Measurements from ENCODE around the gene WIPF2.
"Not testable (repeated sequence)": the region's sequence is repeated elsewhere in the genome, so short reads cannot be mapped to it uniquely, and the experiment has no call there.

Gene WIPF2

DNA sequence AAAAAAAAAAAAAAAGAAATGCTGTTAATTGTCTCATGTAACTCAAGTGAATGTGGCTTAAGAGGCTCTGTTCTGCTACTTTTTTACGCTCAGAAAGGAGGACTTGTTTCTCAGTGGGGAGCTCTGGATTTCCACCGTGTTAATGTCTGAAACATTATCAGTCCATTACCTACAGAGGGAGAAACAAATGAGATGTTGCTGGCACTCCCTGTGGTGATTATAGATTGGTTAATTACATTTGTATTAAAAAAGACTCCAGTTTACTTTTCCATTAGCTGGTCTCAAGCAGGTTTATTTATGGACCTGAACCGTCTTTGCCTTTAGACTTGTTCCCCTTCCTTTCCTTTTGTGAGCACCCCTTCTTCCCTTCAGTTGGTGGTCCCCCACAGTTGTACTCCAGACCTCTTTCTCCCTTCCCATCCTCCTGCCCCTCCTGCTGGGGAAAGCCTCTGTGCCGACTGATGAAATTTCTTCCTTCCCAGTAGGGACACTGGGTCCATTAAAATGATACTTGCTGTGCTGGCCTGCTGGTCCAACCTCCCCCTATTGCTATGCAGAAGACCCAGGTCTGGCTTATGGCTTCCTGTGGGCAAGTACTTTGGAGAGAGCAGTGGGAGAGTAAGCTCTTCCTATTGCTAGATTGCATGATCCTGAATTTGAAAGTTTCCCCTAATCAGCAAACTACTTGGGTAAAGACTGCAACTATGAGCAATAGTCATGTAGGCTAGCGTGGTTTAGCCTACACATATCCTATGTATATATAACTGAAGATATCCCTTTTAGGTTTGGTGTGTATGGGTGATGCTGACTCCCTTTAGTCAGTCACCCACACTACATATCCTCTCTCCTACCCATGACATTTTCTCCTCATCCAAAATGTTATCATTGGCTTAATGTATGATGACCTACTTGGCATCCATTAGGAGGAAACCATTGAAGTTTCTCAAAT lies 76.7 kb downstream of the WIPF2 start:
- no peak for DNase-seq (ENCODE audit: low spot score)

DNA sequence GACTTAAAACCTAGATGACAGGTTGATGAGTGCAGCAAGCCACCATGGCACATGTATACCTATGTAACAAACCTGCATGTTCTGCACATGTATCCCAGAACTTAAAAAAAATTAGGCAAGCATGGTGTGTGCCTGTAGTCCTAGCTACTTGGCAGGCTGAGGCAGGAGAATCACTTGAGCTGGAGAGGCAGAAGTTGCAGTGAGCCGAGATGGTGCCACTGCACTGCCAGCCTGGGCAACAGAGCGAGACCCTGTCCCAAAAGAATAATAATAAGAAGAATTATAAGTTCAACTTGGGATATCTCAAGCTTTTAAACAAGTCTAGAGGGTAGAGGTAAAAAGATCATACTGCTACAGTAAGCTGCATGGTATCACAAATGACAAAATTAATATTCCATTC lies 78.4 kb downstream of the WIPF2 start:
- DNase-seq (ENCODE audit: low spot score): no peak

DNA sequence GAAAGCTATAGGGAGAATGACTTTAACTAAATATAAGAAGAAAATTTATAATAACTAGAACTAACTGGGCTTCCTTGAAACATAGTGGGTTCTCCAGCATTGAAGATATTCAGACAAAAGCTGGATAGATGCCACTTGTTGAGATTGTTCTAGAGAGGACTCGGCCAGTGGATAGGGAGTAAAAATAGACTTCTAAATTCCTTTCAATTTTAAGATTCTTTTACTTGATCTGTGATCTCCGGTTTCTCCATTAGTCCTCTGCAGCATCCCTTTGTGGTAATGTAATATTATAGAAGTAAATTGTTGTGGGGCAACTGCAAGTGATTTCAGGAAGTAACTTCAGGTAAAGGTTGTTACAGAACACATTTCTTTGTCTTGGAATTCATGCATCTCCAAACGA lies 79.6 kb downstream of the WIPF2 start:
- DNase-seq (ENCODE audit: low spot score): no peak

DNA sequence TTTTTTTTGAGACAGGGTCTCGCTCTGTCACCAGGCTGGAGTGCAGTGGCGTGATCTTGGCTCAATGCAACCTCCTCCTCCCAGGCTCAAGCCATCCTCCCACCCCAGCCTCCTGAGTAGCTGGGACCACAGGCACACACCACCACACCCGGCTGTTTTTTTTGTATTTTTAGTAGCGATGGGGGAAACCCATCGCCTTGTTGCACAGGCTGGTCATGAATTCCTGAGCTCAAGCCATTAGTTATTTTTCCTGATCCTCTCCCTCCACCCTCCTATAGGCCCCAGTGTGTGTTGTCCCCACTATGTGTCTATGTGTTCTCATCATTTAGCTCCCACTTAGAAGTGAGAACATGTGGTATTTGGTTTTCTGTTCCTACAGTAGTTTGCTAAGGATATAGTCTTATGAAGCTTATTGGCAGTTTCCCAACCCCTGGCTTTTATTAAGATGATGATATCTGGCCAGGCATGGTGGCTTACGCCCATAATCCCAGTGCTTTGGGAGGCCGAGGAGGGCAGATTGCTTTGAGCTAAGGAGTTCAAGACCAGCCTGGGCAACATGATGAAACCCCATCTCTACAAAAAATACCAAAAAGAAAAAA lies 80.2 kb downstream of the WIPF2 start:
- not testable (repeated sequence) for DNase-seq (ENCODE audit: low spot score)

DNA sequence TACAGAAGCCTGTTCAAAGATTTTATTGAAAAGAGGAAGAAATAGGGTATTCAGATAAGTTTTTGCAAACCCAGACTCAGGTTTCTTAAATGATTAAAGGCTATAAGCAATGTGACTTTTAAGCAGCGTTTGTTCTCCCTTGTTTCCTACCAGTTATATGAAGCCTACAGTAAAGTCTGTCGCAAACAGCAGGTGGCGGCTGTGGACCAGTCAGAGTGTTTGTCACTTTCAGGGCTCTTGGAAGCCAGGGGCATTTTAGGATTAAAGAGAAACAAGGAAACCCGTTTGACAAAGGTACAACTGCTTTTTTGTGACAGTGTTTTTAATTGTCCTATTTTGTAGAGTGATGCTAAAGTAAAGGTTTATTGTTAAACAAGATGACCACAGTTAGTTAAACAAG lies 82.2 kb downstream of the WIPF2 start:
- peak; percentile 28 for DNase-seq (ENCODE audit: low spot score)

DNA sequence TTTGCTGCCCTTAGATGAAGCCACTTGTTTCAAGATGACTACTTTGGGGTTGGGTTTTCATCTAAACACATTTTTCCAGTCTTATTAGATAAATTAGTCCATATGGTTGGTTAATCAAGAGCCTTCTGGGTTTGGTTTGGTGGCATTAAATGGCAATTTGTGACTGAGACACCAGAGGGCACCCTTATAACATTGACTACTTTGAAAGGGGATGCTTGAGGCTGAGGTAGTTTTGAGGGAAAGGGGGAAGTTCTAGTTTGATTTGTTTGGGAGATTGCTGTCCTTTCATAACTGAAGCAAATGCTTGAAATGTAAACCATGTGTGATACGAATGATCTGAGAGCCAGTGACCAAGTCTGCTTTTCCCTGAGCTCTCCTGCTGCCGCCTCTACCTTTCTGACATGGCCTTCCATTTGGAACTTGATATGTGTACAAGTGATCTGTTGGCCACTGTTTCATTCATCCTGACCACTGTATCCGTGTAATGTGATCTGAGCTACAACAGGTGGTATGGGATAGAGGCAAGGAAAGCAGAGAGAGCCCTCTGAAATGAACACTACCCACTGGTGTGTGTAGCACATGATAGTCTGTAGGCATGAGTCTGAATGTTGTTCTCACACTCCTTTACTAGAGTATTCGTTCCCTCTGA lies 84.0 kb downstream of the WIPF2 start:
- DNase-seq (ENCODE audit: low spot score): peak; percentile 76

DNA sequence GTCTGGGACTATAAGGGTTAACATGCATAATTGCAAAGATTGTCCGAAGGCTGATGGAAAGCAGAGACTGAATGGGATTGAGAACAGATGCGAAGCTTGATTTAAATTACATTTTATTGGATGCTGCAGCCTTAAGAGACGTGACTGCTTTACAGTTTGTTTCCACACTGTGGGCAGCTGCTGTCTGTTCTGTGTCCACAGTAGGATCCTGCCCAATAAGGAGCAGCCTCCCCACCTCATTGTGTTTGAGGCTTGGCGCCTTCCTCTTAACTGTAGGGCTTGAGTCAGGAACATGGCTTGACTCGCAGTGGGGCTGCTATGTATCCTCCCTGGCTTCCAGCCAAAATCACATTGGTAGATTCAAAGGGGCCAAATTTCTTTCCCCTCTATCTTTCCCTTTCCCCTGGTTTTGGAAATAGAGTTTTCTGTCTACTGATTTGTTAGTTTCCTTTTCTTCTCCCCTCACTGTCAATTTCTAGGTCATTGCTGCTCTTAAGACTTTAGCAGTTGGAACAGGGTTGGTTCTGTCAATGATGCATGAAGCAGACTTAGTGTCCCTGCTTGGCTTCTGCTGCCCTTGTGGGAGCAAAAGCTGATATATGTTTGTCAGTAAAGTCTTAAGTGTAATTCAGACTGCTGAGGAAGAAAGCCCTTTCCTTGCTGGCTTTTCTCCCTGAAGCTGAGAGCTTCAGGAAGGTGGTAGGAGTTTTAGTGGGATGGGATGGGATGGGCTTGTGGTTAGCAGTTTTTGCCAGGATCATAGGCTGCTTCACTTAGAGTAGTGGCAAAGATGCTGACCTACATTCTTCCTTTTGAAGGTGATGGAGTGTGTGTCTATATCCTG lies 84.8 kb downstream of the WIPF2 start:
- DNase-seq (ENCODE audit: low spot score): no peak

DNA sequence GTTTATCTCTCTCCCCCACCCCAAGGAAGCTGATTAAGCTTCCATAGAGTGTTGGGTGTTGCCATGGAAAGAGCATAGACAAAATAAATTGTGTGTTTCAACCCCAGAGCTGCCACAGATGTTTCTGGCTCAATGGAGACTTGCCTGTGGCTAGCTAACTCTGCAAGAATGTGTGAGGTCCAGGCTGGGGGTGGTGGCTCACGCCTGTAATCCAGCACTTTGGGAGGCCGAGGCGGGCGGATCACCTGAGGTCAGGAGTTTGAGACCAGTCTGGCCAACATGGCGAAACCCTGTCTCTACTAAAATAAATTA lies 85.4 kb downstream of the WIPF2 start:
- DNase-seq (ENCODE audit: low spot score): not testable (repeated sequence)

DNA sequence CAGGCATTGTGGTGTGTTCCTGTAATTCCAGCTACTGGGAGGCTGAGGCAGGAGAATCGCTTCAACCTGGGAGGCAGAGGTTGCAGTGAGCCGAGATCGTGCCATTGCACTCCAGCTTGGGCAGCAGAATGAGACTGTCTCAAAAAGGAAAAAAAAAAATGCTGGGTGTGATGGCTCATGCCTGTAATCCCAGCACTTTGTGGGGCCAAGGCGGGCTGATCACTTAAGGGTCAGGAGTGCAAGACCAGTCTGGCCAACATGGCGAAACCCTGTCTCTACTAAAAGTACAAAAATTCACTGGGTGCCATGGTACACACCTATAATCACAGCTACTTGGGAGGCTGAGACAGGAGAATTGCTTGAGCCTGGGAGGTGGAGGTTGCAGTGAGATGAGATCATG lies 85.8 kb downstream of the WIPF2 start:
- DNase-seq (ENCODE audit: low spot score): not testable (repeated sequence)

DNA sequence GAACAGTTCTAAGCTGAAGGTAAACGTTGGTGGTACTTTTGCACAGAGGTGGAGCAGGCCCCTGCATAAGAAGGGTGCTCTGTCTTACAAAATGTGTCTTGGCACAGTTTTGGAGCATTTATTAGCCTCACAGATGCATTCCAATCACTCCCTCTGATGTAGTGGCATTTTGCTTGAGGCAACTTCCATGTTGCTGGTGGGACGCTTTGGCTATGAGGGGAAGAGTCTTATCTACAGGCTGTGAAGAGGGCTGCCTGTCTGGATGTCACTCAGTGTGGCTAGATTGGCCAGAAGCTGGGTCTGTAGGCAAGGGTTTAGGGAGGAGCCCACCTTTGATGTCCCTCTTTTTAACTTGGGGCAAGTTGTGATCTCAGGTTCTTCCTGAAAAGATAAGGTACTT lies 87.3 kb downstream of the WIPF2 start:
- DNase-seq (ENCODE audit: low spot score): no peak

DNA sequence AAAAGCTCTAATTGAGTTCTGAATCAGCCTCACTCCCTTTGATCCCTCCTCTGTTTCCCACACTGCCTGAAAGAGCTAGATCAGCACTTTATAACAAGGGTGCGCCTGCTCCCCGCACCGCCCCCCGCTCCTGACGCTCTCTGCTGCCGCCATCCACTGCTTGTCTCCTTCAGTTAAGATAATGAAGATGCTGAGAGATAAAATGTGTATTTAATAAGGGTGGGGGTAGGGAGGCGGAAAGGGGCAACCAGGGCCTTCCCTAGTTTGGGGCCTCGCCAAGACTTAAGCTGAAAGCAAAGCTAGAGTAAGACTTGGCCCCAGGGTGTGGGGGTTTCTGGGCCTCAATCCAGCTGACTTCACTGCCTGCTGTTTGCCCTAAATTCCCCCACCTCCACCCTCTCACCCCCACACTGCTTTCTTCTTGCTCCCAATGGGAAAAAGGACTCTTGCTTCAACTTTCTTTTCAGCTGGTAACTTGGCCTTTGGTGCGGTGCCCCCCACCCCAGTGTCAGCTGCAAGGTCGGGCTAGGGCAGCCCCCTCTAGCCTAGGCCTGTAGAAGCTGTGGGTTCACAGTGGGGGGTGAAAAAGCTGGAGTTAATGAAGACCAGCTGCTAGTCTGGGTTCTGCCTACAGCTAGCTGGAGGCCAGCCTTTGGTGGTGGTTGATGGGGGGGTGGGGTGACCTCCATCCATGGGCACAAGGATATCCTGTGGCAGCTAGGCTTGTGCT lies 88.1 kb downstream of the WIPF2 start:
- peak; percentile 27 for DNase-seq (ENCODE audit: low spot score)

DNA sequence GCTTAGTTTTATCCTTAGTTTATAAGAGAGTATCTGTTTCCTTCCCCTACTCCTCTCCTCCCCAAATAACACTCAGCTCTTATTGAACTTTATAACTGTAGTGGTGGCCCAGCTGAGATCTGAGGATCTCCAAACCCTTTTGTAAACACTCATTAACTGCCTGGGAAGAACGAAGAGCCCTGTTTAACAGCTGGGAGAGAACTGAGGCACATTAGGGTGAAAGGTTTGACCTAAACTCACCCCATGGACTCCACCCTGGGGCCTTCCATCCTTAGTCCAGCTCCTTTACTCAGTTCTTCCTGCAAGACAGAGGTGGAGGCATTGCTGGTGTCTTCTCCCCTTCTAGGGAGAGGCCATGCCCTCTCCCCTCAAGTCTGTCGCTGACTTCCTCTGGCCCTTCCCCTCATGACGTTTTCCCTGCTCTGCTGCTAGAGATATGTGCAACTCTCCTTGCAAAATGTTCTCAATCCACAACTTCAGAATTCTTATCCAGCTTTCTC lies 88.7 kb downstream of the WIPF2 start:
- DNase-seq (ENCODE audit: low spot score): no peak

DNA sequence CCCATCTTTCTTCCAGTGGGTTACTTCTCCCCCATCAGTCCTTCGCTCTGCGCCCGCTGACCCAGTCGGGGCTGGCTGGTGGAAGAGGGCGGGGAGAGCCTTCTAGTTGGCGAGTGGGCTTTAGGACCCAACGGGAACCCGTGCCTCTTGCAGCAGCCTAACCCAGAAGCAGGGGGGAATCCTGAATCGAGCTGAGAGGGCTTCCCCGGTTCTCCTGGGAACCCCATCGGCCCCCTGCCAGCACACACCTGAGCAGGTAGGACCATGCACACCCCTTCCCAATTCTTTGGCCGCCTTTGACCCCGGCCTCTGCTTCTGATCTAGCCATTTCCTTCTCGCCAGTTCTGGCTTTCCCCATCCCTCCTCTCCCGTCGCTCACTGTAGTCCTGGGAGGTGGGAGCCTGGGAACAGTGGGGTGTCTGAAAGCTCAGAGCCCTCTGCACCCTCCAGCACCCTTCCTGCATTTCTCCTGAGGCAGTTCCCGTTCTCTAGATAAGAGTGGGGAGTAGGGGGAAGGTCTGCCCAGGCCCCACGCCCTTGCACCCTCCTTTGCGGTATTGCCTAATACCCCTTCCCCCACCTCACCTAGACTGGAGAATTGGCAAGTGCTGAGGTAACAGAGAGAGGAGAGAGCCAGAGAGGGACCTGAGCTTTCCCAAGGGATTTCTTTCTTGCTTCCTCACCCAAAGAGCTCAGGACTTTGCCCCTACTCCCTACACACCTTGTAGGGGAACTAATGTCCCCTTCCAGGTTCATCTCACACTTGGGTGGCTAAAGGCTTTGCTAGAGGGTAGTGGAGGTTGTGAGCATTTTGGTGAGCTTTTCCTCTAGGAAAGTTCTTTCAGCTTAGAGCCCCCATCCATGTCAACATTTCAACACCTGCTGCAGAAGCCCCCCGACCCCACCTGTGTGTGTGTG lies 90.2 kb downstream of the WIPF2 start, which contains the start of gene RARA:
RARA (plus strand) TSS at position 150 of the 918 bp plus-strand sequence. CDS start 22,039 bp downstream, outside the sequence.
- peak; percentile 80 for DNase-seq (ENCODE audit: low spot score)

DNA sequence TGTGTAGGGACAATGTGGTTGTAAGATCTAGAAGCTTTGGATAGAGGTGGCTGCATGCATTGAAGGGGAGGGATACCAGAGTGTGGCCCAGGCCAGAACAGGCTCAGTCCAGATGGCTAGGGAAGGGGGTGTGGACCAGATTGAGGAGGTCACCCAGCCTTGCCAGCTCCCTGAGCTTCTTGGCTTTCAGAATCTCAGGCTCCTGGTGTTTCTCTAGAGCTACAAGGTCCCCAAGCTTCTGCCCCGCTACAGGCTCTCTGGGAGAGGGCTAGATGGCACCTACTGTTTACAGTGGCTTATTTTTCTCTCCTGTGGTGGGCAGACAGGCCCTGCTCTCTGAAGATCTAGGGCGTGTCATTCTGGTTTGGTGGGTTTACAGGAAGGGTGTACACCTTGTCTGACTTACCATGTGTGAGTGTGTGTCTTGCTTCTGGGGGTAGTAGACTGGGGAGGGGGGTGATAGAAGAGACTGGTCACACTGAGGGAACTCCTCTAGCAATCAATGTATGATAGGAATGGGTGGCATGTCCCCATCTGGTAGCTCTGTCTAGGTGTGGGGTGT lies 90.9 kb downstream of the WIPF2 start:
- no peak for DNase-seq (ENCODE audit: low spot score)

DNA sequence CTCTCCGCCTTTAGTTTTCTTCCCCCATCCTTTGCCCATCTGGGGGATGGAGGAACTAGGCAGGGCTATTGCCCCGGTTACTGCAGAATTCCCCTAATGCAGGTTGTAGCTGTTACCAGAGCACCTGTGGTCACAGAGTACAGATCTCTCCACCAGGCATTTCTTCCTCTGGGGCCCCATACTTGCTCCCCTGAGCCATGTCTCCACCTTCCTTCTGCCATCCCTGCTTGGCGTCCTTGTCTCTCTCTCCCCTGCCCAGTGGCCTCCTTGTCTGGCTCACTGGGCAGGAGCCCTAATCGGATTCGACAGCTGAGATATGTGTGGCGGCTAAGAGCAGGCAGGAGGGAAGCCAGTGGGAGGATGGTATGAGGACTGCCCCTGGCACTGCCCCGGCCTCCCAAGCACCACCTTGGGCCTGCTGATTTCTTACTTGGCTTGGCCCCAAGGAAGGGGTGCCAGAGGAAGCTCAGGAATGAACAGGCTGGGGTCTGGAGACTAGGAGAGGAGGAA lies 91.8 kb downstream of the WIPF2 start:
- no peak for DNase-seq (ENCODE audit: low spot score)

DNA sequence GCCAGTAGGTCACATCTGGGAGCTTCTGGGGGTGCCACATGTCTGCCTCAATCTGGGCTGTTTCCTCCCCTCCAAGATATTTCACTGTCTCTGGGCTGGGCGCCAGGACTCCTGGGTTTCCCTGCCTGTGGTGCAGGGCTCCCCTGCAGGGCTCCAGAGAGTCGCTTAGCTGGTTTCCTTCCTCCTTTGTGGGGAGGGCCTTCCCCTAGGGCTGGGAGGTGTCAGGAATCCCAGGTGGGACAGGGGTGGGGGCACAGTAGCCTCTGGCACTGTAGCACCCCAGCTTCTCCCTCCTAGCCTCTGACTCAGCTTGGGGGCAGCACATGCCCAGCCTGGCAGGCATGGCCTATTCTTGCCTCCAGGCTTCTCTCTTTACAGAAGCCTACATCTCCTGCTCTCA lies 92.5 kb downstream of the WIPF2 start:
- no peak for DNase-seq (ENCODE audit: low spot score)

DNA sequence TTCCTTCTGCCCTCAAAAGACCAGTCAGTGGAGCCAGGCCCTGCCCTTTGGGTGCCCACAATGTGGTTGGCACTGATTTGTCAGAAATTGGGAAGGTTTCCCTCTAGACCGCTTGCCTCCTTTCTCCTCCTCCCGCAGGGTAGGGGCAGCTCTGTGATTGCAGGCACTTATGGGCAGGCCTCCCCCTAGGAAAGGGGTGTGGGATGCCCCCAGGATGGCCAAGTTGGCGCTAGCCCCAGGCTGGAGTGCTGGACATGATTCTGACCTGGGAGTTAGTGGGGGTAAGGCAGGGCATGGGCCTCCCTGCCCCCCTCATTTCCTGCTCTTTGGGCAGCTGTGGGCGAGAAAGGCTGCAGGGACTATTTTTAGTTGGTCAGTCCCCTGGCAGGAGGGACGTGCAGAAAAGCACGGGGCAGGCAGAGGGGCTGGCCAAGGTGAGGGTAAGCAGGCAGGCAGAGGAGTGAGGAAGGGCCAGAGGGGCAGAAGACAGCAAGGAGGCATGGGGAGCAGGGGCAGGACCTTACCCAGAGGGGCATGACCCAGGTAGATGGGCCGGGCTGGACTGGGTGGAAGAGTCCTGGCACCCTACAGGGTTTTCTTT lies 93.1 kb downstream of the WIPF2 start:
- DNase-seq (ENCODE audit: low spot score): peak; percentile 66

DNA sequence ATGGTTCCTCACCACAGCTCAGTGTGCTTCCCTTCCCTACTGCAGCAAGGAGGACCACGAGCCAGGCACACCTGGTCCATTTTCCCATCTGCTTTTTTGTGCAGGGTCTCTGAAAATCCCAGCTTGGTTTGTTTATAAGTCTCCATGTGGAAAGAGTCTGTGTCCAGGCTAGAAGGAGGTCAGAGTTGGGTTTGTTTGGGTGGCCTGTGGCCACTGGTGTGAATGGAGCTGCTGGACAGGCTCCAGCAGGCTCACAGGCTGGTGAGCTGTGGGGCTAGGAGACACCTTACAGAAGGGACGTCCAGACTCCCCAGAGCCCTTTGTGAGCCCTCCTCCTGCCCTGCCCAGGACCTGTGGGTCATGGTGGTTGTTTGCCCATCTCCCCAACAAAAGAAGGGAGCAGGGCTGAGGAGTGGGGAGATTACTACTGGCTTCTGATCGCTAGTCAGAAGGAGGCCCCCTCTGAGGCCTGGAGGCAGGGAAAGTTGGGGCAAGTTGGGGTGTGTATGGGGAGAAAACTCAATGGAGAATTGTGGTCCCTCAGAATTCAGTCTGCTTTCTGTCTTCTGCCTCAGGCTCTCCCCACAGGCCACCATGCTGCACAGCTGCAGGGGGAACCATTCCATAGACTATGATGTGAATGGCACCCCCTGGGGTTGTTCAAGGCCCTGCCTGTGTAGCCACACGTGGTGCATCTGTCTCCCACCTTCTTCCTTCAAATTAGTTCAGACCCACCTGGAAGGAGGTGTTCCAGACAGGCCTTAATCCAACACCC lies 94.0 kb downstream of the WIPF2 start:
- no peak for DNase-seq (ENCODE audit: low spot score)
